HG03045 (cell line): ENCODE results near the gene CSNK1G1.
A peak's percentile ranks its signal among the peaks of the same experiment; 100 is the strongest.

ENCODE experiments used
- ATAC-seq: cut with Tn5 transposase; IDR thresholded peaks from one replicate; pipeline ENCODE4 v1.9.1; 2021; ENCODE audit warnings: mild to moderate bottlenecking, moderate library complexity; ENCODE audit not compliant: unreplicated experiment

The CSNK1G1 gene

DNA sequence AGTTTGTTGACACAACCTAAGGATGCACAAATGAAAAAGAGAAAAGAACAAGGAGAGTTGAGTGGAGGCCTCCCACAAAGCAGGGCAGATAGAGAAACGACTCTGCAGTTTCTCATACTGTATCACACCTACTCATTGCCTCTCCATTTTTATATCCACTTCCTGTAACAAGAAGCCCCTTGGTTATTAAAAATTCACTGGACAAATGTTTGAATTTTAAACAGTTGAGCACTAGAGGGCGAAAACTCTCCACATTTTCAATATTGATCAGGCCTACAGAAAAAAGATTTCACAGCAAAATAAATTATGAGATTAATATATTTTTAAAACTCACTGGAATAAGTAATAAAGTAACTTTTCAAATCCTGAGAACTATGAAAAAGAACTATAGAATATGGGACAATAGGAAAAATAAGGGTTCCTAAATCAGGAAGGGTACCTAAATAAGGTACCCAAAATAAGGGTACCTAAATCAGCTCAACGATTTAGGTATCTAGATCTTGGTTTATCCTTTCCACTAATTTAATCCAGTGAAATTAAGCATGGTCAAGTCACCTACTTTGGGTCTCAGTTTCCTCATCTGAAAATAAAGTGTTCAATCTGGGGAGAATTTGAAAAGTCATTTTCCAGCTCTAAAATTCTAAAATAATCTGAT, 146.2 kb downstream of the CSNK1G1 start:
- ATAC-seq: no peak

DNA sequence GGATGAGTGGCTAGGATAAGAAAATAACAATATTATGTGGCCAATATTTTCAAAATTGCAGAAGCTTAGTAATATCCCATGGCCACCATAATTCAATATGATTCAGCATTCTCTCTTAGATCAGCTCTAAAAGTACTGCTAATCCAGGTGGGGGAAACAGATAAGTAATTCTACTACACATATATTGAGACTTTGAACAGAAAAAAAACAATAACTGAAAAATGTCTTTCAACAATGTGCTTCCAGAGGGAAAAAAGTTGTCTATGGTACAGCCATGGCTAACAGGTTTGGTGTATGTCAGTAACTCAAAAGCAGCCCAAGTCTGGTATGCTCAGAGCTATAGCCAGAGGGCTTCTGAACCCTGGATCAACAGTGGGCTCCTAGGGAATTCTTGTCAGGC, 150.8 kb downstream of the CSNK1G1 start:
- no peak for ATAC-seq

DNA sequence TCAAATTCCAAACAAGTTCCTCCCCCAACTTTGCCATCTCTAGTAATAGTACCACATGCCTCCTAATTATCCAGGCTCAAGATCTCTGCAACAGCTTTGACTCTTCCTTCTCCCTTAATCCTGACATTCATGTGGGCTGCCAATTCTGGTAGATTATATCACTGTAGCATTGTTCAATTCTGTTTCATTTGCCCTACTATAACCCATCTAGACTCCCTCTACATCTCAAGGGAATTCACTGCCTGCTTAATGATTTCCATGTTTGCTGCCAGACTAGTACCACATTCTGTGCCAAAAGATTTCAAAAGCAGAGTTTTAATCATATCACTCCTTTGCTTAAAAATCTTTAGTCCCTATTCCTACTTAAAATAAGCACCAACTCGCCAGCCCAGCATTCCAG, 158.5 kb downstream of the CSNK1G1 start:
- no peak for ATAC-seq

DNA sequence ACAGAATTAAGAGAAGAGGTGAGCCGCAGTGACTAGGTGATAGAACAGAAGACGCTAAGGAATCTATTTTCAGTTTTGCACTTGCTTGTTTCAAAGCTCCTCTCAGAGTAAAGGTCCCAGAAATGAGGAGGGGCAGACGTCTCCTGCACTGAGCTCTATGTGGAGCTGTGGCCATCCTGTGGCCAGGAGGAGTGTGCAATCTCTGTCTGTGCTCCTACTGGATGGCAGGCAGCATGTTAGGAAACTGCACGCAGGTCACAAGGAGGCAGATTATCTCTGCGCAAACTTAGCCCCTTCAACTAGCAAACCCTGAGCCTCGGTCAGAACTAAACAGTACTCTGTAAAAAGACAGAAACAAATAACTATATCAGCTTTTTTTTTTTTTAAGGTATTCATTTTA, 162.0 kb downstream of the CSNK1G1 start:
- no peak for ATAC-seq

DNA sequence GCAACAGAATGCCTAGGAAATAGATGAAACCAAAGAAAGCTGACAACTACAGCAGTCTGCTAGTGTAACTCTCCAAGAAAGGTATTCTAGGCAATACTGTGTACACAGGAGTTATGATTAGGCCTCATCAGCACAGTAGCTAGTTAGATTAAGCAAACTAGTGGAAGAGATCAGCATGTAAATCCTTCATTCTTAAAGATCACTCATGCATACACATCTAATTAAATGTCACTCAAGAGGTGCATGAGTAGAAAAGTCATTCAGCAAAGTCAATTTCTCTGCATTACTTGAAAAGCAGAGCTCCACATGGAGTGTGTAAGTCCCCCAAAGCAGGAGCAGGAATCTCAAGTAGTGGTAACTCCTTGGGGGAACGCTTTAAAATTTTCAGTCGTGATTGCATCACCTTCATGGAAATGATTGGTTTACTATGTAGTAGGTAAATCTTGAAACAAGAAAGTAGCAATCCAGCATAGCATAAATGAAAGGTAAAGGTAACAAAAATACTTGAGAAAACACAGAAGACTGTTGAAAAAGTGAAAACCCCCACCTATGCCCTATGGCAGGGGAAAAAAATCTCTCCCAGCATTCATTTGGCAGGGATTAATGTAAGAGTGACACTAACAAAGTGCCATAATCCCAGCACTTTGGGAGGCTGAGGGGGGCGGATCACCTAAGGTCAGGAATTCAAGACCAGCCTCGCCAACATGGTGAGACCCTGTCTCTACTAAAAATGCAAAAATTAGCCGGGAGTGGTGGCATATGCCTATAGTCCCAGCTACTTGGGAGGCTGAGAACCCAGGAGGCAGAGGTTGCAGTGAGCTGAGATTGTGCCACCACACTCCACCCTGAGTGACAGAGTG, 163.8 kb downstream of the CSNK1G1 start:
- ATAC-seq: no peak

DNA sequence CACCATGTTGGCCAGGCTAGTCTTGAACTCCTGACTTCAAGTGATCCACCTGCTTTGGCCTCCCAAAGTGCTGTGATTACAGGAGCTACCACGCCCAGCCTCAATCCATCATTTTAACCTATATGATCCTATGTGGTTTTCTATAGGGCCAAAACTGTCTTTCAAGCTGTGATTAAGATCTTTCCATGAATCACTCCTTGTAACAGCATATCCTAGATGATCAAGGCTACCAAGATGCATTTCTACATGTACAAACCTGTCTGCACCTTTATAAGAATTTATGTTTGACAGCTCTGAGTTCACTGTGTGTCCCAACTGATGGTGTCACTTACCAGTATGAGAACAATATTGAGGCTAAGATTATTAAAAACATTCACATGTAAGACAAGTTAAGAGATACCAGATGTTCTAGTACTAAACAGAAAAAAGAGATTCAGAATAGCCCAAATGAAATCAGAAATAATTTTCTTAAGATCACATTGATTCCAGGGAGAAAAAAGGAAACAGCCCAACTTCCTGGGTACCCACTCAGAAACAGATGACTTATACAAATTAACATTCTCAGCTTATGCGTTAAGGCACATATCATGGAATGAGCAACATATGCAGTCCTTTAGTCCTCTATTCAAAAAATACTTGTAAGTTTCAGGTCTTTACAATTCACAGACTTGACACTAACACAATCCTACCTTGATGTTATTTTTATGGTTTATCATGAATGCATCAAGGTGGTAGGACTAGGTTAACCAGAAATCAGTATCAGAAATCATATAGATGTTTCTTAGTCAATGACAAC, 168.4 kb downstream of the CSNK1G1 start:
- ATAC-seq: no peak

DNA sequence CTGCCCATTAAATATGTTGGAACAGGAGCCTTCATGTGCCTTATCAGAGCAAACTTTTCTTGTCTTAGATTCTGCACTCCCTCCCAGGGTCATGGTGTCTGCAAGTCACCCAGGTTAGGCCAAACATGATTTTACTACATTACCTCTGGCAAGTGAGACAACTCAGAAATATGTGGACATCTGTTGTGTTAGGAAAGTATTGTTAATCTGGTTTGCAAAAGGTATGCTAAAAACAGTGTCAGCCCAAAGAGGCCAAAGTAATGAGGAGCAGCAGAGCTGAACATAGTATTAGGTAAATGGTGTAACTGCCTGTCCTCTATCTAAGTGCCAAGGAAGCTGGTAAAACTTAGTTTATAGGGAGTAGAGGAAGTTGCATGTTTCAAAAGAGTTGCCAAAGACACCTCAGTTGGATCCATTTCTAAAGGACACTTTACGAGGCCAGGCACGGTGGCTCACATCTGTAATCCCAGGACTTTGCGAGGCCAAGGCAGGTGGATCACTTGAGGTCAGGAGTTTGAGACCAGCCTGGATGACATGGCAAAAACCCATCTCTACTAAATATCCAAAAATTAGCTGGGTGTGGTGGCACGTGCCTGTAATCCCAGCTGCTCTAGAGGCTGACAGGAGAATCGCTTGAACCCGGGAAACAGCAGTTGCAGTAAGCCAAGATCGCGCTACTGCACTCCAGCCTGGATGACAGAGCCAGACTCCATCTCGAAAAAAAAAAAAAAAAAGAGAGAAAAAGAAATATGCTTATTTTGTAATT, 170.6 kb downstream of the CSNK1G1 start:
- ATAC-seq: no peak

DNA sequence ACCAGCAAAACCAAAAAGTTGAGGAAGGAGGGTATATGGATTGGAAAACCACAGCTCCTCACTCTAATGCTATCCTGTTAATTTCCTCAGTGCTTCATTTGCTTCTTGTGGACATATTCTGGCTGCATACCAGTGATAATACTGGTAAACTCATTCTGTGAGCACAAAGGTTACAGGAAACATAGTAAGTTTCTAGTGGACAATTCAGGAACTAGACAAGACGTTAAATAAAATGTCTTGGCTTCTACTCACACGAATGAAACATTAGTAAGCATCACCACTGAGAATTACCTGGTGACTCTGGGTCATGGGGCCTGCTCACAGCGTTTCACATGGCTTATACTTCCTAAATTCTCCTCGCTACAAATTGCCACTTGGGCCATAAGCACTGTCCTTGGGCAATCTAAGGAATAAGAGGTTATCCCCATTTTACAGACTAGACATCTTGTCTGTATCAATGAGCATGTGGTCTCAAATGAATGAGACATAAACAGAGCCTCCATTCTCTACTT, 173.1 kb downstream of the CSNK1G1 start:
- no peak for ATAC-seq

DNA sequence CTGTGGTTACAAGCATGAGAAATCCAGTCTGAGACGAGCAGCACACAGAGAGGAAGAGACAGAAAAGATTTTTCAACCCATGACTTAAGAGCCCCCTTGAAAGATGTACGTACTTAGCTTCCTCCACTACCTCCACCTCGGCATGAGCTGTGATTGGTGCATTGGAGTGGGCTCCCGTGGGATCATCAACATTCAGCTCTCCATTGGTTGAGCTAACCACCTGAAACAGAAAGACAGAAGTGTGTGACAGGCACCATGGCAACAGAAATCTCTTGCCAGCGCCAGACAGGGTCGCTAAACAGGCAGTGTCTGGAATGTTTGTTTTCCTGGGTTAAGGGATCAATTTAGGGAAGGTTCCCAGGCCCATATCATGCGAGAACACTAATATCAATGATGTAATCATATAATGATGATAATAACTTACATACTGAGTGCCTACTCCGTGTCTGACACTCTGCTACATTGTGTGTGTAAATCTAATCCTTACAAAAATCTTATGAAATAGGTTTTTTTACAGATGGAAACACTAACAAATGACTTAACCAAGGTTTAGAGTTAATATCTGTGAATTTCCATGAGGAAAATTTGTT, 175.6 kb downstream of the CSNK1G1 start:
- ATAC-seq: no peak

DNA sequence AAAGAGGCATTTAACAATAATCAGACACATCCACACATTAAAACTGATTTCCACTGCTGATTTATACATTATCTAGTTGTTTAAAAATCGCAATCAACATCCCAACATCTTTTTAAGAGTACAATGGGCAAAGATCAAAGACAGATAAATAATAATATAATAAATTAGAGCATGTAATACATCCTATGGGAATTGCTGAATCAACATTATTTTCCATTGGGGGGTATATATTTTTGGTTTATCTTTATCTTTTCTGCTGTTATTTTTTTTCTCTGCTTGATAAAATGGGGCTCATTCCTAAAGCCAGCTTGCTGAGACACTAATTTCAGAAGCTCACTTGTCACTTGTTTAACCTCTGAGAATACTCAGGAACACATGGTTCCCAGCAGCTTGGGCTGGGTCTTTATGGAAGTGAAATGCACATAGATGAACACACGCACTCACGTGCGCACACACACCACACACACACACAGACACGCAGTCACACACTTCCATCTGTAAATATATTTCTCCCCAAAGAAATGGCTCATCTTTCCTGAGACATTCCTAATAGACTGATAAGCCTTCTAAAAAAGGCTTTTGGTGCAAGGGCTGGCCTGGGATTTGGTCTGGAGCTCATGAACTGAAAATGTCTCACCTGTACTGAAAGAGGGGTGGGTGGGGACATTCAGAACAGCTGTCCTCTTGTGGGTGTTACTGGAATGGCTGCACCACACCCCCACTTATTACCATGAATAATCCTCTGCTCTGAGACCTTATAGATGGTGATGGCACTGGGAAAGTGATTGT, 189.7 kb downstream of the CSNK1G1 start:
- no peak for ATAC-seq

DNA sequence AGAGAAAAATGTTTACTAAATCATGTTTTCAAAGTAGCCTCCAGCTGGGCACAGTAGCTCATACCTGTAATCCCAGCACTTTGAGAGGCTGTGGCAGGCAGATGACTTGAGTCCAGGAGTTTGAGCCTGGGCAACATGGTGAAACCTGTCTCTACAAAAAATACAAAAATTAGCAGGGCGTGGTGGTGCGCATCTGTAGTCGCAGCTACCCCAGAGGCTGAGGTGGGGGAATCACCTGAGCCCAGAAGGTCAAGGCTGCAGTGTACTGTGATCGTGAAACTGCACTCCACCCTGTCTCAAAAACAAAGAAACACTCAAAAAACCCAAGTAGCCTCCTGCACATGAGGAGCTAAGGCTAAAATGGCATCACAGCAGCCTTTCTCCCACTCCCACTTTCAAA, 191.5 kb downstream of the CSNK1G1 start:
- no peak for ATAC-seq

DNA sequence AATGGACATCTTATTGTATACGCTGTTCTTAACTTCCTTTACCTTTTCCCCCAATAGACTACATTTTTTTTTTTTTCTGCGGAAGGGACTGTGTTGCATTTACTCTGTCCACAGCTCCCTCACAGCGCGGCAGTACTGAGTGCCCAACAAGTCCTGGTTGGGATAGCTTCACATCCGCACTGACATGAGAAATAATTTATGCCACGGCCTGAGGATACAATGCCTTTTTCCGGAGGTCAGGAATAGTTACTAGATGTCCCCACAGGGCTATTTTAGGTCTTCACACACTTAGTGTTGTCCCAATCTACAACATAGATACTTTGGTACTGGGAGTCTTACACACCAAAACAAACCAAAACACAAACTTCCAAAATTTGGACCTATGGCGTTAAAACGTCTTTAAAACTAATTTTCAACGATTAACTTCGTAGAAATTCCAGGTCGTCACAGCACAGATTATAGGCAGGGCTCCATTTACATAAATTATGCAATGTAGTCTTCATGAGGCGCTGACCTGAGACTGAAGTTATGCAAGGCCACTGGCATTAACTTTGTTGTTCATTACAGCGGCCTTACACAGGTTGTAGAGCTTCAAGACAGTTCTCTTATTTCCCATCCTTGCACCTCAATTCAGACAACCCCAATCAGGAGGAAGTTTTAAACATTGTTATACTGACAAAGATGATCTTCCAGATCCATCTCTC, 192.2 kb downstream of the CSNK1G1 start:
- ATAC-seq: no peak

DNA sequence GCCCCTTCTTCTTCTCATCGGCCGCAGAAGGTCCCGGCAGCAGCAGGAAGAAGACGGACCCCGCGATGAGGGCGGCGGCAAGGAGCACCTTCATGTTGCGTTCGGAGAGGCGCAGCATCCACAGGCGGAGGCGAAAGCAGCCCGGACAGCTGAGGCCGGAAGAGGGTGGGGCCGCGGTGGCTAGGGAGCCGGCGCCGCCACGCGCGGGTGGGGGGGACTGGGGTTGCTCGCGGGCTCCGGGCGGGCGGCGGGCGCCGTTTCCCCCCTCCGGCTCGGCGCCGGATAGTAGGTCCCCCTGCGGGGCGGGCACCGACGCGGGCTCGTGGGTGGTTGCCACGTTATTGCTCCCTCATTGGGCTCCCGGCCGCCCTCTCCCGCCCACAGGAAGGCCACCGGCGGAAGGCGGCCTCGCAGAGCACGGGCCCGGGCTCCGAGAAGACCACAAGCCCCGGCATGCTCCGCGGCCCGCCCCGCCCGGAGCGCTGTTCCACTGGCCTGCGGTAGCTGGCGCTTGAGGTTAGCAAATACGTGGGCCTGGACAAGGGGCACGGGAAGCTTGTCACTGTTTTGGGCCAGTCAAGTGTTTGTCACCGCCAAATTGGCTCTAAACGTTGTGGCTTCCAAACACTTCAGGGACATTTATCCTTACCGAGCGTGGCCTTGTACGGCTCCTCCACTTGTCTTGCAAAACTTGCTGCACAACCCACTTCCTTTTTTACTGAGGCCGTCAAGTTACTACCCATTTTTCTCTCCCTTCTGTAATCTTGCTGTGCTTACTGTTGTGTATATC, 192.9 kb downstream of the CSNK1G1 start, which contains the start of gene PPIB:
TSS of gene PPIB (minus strand) at position 154 of the 790 bp plus-strand sequence. CDS start at position 118, 36 bp downstream.
- ATAC-seq: peak; percentile 92

DNA sequence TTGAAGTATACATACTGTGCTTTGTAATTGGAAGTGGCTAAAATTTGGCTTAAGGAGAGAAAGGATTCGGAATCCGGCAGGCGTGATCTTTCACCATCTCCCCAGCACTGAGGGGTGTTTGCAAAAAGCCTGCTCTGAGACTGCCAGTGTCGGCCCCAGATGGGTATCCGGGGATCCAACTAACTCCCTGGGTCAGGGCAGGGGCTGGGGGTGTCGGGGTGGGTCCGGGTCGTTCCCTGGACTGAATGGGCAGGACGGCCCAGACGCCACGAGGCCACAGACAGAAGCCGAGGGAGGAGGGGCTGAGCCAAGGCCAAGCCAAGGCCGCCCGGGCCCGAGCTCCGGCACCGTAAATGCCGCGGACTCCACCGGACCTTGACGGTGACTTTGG, 193.5 kb downstream of the CSNK1G1 start:
- ATAC-seq: peak; percentile 23

DNA sequence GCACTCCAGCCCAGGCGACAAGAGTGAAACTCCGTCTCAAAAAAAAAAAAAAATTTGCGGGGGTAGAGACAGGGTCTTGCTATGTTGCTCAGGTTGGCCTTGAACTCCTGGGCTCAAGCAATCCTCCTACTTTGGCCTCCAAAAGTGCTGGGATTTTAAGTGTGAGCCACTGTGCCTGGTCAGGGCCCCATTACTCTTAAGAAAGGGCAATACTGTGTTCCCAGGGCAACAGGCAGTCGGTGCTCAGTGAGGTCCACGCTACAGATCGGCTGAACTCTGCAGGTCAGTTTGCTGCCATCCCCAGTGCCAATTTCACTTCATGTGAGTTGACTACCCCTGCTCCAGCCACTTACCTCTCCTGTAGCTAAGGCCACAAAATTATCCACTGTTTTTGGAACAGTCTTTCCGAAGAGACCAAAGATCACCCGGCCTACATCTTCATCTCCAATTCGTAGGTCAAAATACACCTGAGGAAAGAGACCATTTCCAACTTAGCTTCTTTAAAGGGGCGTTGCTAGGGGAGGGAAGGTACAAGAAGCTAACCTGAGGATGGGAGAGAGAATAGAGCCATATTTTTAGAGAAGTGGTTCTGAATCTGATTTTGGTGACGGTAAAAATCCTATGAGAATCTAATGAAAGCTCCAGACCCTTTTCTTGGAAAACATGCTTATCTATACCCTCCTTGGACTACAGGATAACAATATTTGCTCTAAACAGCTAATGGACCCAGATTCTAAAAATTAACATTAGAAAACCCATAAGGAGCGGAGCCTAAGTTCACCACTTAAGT, 194.1 kb downstream of the CSNK1G1 start:
- ATAC-seq: no peak

DNA sequence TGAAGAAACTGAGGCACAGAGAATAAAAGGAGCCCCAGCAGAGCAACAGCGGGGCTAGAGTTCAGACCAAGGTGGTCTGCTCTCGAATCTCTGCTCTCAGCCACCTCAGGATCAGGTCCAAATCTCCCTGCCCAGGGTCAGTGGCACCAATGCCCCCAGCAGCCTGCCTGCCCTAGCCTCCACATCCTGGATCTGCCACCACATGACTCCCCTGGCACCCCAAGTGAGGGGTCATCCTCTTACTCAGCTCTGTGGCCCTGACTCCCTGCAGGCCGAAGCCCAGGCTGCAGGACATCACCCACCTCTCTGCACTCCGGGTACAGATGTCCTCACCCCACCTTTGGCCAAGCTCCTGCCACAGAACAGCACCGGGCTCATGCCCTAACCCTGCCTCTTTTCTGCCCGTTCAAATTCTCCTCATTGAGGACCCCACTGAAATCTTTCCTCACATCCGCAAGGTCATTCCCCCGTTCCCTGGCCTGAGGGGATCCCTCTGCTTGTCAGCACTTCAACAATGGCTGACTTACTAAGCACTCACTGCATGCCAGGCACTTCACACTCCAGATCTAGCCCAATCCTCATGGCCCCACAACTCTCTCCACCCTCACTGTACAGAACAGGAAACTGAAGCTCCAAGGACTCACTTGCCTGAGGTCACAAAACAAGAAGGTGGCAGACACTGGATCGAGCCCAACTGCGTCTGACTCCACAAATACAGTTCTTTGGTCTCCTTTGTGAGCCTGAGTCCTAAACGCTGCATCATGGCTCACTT, 197.4 kb downstream of the CSNK1G1 start:
- ATAC-seq: no peak
